ENCODE data around the gene CCDC69. TPM values are rescaled to one million over a fixed set of nuclear protein-coding genes. Genes with fewer than 3 reads are reported as not detected.

Gene CCDC69
- polyA plus RNA-seq, 2 of the 4 experiments (the other 2 are of a cell fraction): 2.9 to 3.0 TPM

DNA sequence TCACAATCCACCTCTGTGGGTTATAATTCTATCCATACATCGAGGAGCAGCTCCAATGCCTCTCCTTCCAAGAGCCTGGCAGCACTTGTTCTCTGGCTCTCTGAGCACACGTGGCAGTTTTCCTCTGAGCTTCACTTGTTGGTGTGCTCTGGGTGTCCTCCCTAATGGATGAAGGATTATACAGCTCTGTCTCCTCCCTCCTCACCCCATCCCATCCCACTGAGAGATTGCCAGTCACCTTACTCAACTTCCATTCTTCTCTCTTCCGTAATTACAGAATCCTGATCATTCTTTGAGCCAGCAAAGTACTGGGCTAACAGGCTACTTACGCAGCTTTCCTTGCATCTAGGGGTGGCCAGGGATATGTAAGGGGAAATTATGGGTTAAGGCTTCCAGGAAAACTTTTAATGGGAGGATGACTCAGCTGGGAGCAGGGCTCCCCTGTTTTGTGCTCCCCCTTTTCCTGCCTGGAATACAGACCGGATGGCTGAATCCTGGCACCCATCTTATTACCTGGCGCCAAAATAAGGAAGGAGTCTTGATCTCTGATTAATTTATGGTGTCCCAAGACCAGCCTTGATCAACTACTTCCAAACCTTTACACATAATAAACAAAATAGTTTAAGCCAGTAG, 6.3 kb upstream of the CCDC69 start:
- FAIRE-seq (no peak), ATAC-seq (peak in 1 of 2 experiments; percentile 26; a peak in 1 of 6 replicates), DNase-seq (ENCODE audit: low read depth in 1 of 2, low spot score in 1 of 2) (no peak)
- CTCF ChIA-PET: interaction anchor here (0.5 to 4.9 kb wide), 6 partner anchors 10 to 115 kb away, joined by 3 to 24 read pairs (median 3); no protein-coding TSS in a partner anchor
- POLR2A ChIA-PET: no interaction called here
- WGBS (ENCODE audit: missing lambda C conversion rate): 52% methylated on average over 6 of the region's 6 CpGs
- no peaks in the 10 kb centered on the region for H3K9me3 ChIP-seq
- 0 out of 3 replicates have a peak, but pooled peaks cover 3% of the 10 kb centered on the region for H3K4me1 ChIP-seq
- H3K4me3 ChIP-seq: no peak overlapping the region
- TF ChIP-seq NFE2L2 (conservative IDR thresholded peaks at IDR 0.05; ENCODE audit: low read length) (no peak), POLR2A (IDR thresholded peaks at IDR 0.05; ENCODE audit: low read length) (no peak), ZC3H11A (IDR thresholded peaks at IDR 0.05) (no peak), BHLHE40 (IDR thresholded peaks at IDR 0.05; ENCODE audit: low read depth, low read length) (no peak), NR3C1 (IDR thresholded peaks at IDR 0.05) (no peak), RCOR1 (IDR thresholded peaks at IDR 0.05; ENCODE audit: low read depth, low read length) (no peak), SMC3 (IDR thresholded peaks at IDR 0.05) (no peak), MAFK (IDR thresholded peaks at IDR 0.05; ENCODE audit: partially characterized antibody) (no peak), MAZ (IDR thresholded peaks at IDR 0.05; ENCODE audit: borderline replicate concordance, low read depth, low read length) (no peak), RFX5 (IDR thresholded peaks at IDR 0.05) (no peak), TFCP2L1 (CRISPR knock-in tag; IDR thresholded peaks at IDR 0.05) (no peak), HOXB13 (CRISPR knock-in tag; IDR thresholded peaks at IDR 0.05; ENCODE audit: low read depth) (no peak), RAD21 (conservative IDR thresholded peaks at IDR 0.05 in 1 of 2, IDR thresholded peaks at IDR 0.05 in 1 of 2) (no peak), HOXA7 (CRISPR knock-in tag; IDR thresholded peaks at IDR 0.05) (no peak), TP53 (CRISPR knock-in tag; IDR thresholded peaks at IDR 0.05) (no peak)
- TF ChIP-seq, protein P1, sequence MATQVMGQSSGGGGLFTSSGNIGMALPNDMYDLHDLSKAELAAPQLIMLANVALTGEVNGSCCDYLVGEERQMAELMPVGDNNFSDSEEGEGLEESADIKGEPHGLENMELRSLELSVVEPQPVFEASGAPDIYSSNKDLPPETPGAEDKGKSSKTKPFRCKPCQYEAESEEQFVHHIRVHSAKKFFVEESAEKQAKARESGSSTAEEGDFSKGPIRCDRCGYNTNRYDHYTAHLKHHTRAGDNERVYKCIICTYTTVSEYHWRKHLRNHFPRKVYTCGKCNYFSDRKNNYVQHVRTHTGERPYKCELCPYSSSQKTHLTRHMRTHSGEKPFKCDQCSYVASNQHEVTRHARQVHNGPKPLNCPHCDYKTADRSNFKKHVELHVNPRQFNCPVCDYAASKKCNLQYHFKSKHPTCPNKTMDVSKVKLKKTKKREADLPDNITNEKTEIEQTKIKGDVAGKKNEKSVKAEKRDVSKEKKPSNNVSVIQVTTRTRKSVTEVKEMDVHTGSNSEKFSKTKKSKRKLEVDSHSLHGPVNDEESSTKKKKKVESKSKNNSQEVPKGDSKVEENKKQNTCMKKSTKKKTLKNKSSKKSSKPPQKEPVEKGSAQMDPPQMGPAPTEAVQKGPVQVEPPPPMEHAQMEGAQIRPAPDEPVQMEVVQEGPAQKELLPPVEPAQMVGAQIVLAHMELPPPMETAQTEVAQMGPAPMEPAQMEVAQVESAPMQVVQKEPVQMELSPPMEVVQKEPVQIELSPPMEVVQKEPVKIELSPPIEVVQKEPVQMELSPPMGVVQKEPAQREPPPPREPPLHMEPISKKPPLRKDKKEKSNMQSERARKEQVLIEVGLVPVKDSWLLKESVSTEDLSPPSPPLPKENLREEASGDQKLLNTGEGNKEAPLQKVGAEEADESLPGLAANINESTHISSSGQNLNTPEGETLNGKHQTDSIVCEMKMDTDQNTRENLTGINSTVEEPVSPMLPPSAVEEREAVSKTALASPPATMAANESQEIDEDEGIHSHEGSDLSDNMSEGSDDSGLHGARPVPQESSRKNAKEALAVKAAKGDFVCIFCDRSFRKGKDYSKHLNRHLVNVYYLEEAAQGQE (IDR thresholded peaks at IDR 0.05): no peak
- TF ChIP-seq, protein P2, sequence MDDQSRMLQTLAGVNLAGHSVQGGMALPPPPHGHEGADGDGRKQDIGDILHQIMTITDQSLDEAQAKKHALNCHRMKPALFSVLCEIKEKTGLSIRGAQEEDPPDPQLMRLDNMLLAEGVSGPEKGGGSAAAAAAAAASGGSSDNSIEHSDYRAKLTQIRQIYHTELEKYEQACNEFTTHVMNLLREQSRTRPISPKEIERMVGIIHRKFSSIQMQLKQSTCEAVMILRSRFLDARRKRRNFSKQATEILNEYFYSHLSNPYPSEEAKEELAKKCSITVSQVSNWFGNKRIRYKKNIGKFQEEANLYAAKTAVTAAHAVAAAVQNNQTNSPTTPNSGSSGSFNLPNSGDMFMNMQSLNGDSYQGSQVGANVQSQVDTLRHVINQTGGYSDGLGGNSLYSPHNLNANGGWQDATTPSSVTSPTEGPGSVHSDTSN (IDR thresholded peaks at IDR 0.05): no peak
- TF ChIP-seq, protein P3, sequence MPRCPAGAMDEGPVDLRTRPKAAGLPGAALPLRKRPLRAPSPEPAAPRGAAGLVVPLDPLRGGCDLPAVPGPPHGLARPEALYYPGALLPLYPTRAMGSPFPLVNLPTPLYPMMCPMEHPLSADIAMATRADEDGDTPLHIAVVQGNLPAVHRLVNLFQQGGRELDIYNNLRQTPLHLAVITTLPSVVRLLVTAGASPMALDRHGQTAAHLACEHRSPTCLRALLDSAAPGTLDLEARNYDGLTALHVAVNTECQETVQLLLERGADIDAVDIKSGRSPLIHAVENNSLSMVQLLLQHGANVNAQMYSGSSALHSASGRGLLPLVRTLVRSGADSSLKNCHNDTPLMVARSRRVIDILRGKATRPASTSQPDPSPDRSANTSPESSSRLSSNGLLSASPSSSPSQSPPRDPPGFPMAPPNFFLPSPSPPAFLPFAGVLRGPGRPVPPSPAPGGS (IDR thresholded peaks at IDR 0.05): no peak
- TF ChIP-seq, protein P4, sequence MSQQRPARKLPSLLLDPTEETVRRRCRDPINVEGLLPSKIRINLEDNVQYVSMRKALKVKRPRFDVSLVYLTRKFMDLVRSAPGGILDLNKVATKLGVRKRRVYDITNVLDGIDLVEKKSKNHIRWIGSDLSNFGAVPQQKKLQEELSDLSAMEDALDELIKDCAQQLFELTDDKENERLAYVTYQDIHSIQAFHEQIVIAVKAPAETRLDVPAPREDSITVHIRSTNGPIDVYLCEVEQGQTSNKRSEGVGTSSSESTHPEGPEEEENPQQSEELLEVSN (IDR thresholded peaks at IDR 0.05; ENCODE audit: borderline replicate concordance, low read depth): no peak
- no peak overlapping the region for H3K27ac ChIP-seq
- H3K4me2 ChIP-seq: no peak overlapping the region

DNA sequence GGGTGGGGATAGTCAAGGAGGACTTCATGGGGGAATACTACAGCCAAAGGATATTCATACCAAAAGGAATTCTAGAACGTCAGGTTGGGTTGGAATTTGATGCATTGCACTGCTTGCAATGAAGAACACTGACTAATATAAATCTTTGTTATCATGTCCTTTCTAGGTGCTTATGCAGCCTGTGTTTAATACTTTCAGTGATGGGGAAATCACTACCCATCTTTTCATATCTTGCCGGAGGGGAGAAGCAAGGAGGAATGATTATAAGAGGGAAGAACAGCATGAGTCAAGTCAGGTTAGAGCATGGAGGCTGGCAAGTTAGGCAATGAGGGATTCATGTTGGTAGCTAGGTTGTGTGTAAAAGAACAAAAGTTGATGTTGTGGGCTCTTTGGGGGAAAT, 5.1 kb upstream of the CCDC69 start:
- TF ChIP-seq HEYL (CRISPR knock-in tag; IDR thresholded peaks at IDR 0.05) (no peak), BHLHE40 (IDR thresholded peaks at IDR 0.05; ENCODE audit: low read depth, low read length) (no peak)
- TF ChIP-seq, protein P5, sequence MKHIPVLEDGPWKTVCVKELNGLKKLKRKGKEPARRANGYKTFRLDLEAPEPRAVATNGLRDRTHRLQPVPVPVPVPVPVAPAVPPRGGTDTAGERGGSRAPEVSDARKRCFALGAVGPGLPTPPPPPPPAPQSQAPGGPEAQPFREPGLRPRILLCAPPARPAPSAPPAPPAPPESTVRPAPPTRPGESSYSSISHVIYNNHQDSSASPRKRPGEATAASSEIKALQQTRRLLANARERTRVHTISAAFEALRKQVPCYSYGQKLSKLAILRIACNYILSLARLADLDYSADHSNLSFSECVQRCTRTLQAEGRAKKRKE (CRISPR knock-in tag; IDR thresholded peaks at IDR 0.05; ENCODE audit: low read depth): no peak
- H3K4me2 ChIP-seq: no peak overlapping the region
- H3K4me3 ChIP-seq: no peak overlapping the region
- no peaks in the 10 kb centered on the region for H3K9me3 ChIP-seq
- no peak overlapping the region for H3K27ac ChIP-seq
- ChIA-PET POLR2A (no interaction called here), CTCF (interaction anchor here (0.9 to 4.9 kb wide), 5 partner anchors 8 to 114 kb away, joined by 3 to 24 read pairs (median 4); no protein-coding TSS in a partner anchor)
- FAIRE-seq (no peak), ATAC-seq (no peak), DNase-seq (ENCODE audit: low read depth in 1 of 2, low spot score in 1 of 2) (no peak)
- no peaks in the 10 kb centered on the region for H3K4me1 ChIP-seq
- WGBS (ENCODE audit: missing lambda C conversion rate): 36% methylated on average over 2 of the region's 2 CpGs
